Activated CD4-positive, alpha-beta T cell treated with anti-CD3 and anti-CD28 coated beads for 48 hours (primary cell): ENCODE measurements around the gene LHFPL2.

ENCODE experiments used
- DNase-seq: peaks from one replicate; pipeline ENCODE4 v3.0.0-alpha.2; 2020

The LHFPL2 gene

DNA sequence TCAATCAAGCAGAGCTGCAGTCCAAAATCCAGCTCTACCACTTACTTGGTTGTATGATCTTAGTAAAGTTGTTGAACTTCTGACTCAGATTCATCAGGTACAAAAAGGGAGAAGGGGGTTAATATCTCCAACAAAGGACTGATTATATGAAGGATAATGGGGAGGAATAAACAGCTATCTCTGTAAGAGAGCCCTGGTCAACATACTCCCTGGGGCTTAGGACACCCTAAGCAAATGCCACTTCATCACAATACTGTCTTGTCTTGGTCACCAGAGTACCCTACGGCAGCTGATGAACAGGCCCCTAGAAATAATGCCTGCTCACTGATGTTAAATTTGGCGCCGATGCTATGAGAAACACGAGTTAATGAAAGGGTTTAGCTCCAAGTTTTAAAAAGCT is 34.8 kb downstream of the LHFPL2 start:
- no peak for DNase-seq

DNA sequence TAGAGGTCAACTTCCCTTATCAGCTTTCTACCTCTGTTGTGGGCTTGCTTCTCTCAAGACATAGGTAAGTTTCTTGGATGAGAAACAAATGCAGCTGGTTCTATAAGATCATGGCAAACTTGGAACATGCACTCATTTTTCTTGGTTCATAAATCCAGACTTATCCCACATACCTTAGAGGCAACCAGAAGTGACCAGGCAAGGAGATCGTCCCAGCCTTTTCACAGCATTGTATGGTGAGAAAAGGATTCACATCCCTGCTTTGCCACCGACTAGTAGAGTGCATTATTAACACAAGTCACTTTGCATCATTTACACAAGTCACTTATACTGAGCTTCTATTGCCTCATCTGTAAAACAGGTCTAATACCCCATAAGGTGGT is 35.4 kb downstream of the LHFPL2 start:
- no peak for DNase-seq

DNA sequence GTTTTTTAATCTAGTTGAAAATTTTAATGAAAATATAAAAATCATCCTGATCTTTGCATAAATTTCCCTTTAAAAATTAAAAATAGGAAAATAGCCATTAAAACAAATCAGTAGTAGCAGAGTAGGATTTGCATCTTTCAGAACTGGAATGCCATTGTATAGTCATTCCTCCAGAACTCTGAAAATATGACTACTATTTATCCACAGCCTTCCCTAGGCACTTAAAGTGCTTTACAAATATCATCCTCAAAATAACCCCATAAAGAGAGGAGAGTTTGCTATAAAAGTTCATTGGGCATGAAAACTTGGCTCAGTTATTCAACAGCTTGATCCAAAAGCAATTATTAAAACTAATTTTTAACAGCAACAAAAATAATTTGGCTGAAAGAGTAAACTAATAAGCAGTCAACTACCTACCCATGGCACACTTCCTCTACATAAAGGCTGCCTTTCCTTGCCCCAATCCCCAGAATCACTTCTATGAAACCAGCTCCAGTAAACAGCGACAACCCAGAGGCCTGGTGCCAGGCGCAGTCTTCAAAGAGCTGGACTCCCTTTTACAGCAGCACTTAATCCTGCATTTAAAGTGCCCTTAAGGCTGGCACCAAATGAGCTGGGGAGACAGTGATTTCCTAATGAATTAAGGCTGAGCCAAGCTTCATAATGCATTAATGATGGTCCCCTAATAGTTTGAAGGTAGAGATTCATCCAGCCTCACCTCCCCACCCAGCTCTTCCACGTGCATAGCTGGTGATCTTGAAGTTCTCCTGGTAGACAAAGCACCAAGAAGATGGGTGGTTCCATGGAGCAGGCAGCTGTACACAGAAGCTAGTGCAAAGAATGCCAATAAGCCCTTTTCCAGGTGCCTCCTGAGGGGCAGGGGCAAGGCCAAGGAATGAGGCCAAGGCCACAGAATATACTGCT is 36.1 kb downstream of the LHFPL2 start:
- DNase-seq, result no peak

DNA sequence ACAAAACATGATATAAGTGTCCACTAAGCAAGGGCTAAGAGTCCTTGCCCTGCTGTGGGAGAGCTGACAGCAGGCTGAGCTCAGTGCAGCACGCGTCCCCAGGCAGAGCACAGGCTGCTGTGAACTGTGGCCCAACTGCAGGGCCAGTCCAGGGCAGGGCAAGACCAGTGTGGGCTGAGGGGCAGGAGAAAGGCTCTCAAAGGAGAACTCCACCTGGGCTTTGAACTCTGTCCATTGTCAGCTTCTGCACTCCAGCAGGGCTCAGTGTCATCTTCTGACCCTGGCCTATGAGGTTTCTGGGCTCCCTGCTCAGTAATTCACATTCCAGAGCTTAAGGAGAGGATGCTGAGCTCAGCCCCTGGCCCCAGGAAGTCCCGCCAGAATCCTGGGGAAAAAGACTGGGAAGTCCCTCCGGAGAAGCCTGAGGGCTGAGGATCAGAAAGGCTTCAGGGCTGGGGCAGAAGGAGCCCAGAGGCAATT is 37.4 kb downstream of the LHFPL2 start:
- no peak for DNase-seq

DNA sequence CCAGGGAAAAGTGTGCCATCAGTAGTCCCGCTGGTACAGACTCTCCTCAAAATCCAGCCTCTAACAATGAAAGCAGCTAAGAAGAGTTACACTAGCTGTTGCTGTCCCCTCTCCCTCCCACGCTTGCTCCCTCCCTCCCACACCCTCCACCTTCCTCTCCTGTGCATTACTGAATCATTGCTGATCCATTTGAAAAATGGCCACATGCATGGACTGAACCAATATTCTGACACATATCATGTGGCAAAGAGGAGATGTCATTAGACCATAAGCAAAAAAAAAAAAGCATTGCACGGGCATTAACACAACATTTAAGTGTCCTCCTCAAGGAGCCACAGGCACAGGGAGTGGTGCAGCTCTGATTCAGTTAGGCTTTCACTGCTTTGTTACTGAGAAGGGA is 37.9 kb downstream of the LHFPL2 start:
- no peak for DNase-seq

DNA sequence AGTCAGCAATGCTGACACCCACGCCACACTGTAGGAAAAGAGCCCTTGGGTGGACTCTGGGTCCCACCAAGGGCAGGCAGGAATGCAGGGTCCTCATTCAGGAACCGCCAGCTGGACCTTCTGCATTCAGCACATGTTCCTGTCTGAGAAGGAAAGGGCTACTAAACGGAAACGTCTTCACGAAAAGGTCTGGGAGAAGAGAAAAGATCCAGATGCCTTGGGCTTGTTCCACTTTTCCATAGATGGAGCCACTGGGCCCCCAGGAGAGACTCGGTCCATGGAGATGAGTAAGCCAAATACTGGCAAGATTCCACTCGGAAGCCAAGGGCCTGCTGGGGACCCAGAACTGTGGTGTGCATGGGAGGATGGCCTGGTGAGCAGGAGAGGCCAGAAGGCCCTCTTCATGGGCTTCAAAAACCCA is 38.4 kb downstream of the LHFPL2 start:
- no peak for DNase-seq

DNA sequence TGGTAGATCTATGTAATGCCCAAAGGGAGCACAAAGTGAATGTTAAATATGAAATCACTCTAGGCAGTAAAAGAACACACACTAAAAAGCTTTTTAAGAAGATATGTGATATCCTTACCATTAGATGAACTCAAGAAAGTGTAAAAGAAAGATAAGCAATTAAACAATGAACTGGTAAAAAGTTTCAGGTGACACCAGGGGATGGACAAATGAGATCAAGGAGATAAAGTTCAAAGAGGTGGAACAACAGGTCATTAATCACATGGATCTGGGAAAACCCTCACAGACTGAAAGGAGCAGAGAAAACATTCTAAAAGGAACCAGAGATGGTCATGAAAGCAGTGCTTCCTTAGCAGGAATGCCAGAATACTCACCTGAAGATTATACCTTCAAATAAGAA is 40.7 kb downstream of the LHFPL2 start:
- no peak for DNase-seq

DNA sequence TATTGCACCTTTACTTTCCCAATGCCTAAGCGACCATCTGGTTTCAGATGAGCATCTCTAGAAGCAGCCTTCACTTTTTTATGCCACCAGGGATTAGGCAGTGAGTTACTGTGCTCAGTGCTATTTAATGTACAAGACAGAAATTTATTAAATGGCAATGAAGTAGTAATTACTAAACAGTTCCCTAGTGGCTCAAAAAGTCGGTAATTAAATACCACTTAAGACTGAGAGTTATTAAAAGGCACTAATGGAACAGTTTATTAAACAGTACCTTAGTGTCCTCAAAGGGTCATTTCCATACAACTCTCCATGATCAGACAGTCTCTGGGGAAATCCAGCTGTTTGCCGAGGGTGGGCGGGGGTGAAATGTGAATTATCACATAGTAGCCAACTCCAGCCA is 42.3 kb downstream of the LHFPL2 start:
- no peak for DNase-seq

DNA sequence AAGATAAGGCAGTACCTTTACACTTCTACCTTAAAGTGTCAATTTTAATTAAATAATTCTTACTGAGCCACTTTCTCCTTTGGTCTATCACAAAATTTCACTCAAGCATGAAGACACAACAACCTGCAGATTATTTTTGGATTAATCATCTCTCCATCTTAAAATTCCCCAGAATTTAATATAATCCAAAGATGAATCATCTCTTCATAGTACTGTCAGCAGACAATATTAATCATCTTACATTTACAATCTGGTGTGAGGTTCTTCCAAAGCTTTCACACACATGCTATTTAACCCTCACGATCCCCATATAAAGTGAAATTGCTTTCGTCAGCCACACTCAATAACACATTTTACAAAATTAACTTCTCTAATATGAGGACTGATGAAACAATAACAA is 43.0 kb downstream of the LHFPL2 start:
- no peak for DNase-seq

DNA sequence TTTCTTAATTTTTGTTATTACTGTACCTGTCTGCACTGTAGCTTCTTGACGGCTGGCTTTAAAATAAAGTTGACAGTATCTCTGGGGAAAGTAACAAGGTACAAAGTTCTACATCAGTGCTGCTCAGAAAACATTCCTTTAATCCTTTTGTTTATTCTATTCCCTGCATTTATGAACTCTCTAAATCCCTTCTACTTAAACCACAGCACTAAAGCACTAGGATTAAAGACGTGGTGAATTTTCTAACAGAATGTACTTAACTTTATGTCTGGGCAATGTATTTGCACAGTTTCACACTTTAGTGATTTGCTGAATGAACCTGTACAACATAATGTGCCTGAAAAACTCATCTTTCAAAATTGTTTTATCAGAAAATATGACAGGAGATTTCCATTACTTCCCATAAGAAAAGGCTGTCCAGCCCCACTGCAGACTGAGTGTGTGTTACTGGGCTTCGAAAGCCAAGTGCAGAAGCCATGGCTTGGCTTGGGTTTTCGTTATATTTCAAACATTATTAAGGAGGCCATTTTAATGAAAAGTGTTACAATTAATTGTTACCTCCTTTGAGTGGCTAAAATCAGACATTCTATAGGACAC is 43.8 kb downstream of the LHFPL2 start:
- no peak for DNase-seq

DNA sequence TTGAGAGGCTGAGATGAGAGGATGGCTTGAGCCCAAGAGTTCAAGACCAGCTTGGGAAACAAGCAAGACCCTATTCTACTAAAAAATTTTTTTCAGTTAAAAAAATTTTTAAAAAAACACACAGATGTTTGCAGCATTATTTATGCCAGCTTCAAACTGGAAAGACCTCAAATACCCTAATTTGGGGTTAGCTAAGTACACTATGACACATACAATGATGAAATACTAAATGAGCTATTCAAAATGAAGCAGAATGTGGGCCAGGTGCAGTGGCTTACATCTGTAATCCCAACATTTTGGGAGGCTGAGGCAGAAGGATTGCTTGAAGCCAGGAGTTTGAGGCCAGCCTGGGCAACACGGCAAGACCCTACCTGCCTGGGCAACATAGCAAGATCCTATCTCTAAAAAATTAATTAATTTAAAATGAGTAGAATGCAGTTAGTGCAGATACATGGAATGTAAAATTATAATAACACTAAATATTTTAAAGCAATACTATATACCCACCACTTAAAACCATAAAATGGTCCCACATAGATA is 44.9 kb downstream of the LHFPL2 start:
- no peak for DNase-seq

DNA sequence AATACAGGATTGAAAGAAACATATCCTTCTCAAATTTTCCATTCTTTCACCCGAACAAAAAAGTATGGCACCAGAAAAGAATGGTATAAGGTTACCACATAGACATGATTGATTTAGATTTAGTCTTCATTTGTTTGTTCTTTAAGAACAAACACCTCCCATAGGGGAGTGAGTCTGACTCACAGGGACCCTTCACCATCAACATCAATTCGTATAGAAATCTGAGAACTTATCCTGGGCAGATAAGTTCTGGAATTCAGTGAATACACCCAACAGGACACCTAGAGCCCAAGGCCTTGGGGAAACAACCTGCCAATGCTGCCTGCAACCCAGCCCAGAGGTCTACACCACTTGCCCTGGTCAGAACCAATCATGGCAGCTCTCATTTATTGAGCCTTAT is 46.2 kb downstream of the LHFPL2 start:
- DNase-seq, result no peak

DNA sequence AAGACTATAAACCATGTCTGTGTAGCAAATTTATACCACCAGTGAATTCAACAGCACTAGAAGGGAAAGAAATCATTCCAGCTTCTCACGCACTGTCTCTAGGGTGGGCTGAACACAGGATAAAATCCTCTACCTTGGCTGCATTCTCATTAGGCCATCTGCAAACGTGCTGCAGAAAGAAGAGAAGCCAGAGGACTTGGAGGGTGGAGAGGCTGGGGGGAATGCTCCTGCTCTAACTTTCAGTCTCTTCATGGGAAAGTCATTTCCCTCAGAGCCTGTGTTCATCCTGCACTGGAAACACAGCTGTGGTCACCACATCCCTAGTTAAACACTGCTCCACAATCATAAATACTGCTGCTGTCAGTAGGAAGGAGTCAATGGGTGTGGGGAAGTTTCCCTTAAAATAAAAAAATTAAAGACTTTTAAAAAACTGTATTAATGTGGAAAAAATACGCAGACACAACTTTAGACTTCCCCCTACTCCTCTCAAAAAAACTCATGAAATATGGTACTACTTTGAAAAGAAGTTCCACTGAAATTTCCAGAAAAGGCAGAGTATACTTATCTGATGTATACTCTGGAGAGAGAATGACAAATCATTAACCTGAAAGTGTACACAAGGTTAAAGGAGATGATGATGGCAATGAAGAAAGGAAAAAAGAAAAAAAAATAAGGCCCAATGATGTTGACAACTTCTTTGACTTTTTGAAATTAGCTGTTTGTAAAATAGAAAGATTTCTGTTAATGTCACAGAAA is 46.8 kb downstream of the LHFPL2 start:
- DNase-seq, result no peak

DNA sequence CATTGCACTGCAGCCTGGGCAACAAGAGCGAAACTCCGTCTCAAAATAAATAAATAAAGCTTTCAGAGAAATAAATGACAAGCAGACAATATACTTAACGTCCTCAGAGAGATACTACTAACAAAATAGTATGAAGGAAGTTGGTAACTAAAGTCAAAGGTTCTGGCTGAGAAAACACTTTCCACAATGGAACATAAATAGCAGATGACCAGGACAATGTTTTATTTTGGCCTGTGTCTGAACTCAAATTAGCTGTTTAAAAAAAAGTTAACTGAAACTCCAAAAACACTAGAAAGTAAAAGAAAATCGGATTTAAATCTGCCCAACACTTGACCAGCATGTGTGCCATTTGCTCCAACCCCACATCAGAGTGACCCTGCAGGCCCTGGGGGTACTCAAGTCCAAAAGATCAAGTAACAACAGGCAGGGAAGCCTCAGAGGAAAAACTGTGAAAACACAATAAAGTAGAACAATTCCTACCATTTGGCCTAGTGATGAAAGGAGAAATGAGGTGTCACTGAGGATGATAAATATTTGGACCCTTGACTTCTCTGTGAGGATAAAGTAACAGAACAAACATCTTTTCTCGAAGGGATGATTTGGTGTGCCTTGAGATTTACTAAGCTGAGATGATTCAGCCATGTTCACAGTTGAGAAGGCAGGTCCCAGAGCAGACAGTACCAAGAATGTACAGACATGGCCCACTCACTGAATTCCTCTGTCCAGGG is 47.7 kb downstream of the LHFPL2 start:
- DNase-seq, result no peak

DNA sequence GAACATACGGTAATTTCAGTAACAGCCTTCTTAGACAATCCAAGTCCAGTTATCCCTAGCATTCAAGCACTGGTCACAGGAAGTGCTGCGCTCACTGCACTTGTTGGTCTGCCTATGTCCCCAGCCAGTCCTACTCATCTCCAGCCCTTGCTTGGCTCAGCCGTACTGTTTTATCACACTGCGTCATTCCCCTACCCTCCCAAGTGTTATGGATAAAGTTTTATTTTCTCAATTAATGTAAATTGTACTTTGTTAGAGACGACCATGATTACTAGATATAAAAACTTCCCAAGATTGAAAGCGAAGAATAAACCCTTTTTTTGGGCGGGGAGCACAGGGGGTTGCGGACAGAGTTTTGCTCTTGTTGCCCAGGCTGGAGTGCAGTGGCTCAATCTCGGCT is 49.6 kb downstream of the LHFPL2 start:
- DNase-seq, result no peak

DNA sequence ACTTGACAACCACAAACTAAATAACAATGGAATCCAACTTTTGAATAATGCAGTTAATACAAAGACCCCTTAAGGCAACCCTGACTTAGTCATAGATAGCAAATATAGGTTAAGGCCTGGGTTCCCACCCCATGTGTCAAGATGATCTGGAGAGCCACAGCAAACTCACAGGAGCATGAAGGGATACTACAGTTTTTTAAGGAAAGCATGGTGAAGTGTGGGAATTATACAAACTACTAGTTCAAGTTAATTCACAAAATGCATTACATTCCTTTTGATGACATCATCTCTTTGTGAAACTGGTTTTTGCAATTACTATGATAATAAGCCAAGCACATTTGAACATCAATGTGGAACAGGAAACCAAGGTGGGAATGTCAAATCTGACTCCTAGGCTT is 50.6 kb downstream of the LHFPL2 start:
- no peak for DNase-seq

DNA sequence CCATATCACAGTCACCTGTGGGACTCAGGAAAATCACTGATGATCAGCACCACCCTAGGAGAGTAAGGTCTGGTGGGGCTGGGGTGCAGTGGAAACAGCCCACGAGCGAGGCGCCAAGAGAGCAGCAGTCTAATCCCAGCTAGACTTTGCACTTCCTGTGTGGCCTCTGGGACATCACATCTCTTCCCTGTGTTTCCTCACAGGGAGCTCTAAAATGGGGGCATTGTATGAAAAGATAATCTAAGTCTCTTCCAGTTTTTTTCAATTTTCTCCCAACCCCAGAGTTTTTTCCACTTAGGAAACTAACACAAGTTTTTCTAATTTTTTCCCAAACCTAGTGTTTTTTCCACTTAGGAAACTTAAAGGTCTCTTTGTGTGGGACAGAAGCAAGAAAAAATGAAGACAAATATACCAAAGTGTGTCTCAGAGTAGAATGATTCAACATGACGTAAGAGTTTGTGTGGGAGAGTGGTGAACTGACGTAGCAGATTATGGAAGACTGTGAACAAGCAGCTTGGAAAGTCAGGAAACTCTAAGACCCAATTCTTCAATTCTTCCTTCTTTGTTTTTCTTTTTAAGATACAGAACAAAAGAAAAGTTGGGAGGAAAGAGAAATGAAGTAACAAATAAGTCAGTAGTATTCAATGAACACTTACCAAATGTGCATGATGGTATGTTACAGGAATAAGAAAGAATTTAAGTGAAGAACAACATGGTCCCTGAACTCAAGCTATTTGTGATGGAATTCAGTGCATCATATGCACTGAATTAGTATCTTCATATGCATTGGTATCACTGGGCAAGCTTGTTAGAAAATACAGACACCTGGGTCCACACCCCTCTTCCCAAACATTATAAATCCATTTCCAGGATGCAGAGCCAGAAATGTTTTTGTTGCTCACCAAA is 51.3 kb downstream of the LHFPL2 start:
- DNase-seq, result no peak

DNA sequence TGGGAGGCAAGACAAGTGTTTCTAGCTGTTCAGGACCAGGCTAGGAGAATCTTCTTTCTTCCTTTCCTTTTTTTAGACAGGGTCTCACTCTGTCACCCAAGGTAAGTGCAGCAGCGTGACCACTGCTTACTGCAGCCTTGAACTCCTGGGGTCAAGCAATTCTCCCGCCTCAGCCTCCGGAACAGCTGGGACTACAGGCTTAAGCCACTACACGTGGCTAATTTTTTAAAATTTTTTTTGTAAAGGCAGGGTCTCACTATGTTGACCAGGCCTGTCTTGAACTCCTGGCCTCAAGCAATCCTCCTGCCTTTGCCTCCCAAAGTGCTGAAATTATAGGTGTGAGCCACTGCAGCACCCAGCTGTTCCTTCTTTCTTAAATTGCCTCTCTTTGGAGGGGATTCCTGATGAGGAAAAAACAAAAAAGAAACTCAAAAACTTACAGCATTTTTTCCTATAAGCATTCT is 53.1 kb downstream of the LHFPL2 start:
- DNase-seq, result no peak

DNA sequence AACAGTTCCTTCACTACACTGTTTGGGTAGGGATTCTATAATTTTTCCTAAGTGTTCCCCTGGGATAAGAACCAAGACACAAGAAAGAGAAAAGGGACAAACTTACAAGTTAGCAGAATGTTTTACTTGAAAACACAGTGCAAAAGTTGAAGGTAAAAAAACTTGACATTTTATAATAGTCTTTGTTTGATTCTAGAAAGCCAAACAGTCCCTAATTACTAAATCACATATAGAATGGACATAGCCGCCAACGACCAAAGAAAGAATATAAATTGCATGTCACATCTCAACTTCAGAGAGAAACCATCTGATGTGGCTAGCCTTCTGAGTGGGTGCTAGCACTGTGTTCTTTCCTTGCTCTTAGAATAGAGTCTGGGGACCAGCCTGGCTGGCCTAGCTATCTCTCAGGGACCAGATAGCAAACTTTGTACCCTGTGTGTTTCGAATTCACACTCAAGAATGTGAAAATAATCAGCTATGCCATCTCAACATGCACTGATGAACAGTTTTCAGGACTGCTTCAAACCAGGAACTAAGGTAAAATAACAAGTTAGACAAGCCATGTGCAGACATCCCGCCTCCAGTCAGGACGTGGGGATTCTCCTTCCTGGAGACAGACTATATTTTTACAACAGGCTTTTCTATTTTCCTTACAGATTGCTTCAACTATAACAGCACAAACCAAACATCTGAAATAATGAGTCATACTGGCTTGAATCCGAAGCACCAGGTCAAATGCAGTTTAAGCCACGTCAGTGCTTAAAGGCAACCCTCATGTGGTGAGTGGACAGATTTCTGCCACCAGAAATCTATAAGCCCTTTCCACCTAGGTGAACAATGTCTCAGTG is 53.7 kb downstream of the LHFPL2 start:
- DNase-seq, result no peak

DNA sequence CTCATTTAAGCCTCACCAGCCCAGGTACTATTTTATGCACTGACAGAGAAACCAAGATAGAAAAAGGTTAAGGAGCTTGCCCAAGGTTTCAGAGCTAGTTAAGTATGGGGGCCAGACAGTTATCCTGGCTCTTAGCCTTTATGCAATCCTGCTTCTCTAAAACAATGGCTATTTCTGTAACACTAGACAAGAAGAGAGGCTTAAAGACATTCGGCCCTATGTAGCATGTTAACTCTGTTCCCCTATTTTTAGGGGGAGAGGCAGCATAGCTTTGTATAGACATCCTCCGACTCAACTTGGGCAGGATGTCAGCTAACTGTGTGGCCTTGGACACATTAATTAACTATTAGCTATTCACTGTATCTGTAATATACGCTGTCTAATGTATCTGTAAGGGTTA is 54.6 kb downstream of the LHFPL2 start:
- no peak for DNase-seq

DNA sequence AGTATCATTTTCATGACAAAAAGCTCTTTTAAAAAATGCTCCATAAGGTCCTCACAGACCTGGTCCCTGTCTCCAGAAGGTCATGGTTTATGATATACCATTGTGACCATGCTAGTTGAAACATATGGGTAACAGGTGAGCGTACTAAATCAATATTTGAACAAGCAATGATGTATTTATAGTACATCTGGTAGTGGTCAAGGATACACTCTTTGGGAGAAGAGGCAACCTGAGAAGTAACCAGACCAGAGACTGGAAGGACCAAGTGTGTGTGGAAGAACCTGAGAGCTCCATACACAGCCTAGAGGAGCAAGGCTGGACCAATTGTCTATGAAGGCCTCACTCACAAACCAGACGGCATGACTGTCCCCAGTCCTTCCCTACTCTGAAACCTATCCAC is 55.1 kb downstream of the LHFPL2 start:
- no peak for DNase-seq
